PC-9 (cell line): ENCODE data around the gene REPS1.

Experiments
- EZH2 ChIP-seq: fragments of 200-600 bp; sonication (generic); IDR thresholded peaks from 2 replicates; pipeline ENCODE4 v1.8.0; 2017; ENCODE audit warnings: antibody characterized with exemption, low read depth
- TF ChIP-seq, protein P1 (sequence below): fragments of 200-600 bp; sonication (generic); conservative IDR thresholded peaks from 2 replicates; pipeline ENCODE4 v1.6.1; 2017; ENCODE audit warnings: mixed run types, antibody characterized with exemption, mild to moderate bottlenecking, moderate library complexity

GRCh38 chr6:139010674-139011073 lies 22.6 kb upstream of the REPS1 start:
- TF ChIP-seq, protein P1, sequence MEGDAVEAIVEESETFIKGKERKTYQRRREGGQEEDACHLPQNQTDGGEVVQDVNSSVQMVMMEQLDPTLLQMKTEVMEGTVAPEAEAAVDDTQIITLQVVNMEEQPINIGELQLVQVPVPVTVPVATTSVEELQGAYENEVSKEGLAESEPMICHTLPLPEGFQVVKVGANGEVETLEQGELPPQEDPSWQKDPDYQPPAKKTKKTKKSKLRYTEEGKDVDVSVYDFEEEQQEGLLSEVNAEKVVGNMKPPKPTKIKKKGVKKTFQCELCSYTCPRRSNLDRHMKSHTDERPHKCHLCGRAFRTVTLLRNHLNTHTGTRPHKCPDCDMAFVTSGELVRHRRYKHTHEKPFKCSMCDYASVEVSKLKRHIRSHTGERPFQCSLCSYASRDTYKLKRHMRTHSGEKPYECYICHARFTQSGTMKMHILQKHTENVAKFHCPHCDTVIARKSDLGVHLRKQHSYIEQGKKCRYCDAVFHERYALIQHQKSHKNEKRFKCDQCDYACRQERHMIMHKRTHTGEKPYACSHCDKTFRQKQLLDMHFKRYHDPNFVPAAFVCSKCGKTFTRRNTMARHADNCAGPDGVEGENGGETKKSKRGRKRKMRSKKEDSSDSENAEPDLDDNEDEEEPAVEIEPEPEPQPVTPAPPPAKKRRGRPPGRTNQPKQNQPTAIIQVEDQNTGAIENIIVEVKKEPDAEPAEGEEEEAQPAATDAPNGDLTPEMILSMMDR = no peak
- TF ChIP-seq EZH2 = no peak
